Vein endothelial cell (primary cell): ENCODE measurements around the gene UBR4. TPM values are rescaled to one million over a fixed set of nuclear protein-coding genes. Genes with fewer than 3 reads are reported as not detected.

ENCODE experiments used
- total RNA-seq: library from RNA; depleted of rRNA; stranded (reverse); fragments of >200 nt; gene quantifications from 2 replicates; pipeline ENCODE4 v1.2.3, GENCODE V29; 2012

The UBR4 gene
- 134 and 160 TPM in 2 replicates for total RNA-seq

GRCh38 chr1:19209990-19210771, at the start of gene UBR4:
Gene UBR4, minus strand, starts transcription at chr1:19210266. Its CDS starts 18 bp downstream, at chr1:19210248.

GRCh38 chr1:19251305-19252196, 41.5 kb upstream of the UBR4 start, which contains the start of the genes EMC1 and MRTO4:
Gene EMC1, minus strand, starts transcription at chr1:19251524. Its CDS starts 15 bp downstream, at chr1:19251509.
Gene MRTO4, plus strand, starts transcription at chr1:19251805. Its CDS starts 31 bp downstream, at chr1:19251836.

Other genes starting within 250 kb of the UBR4 start
- 73.5 and 78.0 TPM in 2 replicates for gene EMC1, start 41.3 kb upstream of the UBR4 start, total RNA-seq
- gene MRTO4, start 41.5 kb upstream of the UBR4 start, total RNA-seq, result 35.3 and 46.0 TPM in 2 replicates
- gene AKR7A3, start 78.5 kb upstream of the UBR4 start, total RNA-seq, result 0.57 and 0.65 TPM in 2 replicates
- gene AKR7A2, start 101.9 kb upstream of the UBR4 start, total RNA-seq, result 64.7 and 68.5 TPM in 2 replicates
- 15.4 and 18.2 TPM in 2 replicates for gene SLC66A1, start 102.1 kb upstream of the UBR4 start, total RNA-seq